ENCODE results near the gene ACOT8. TPM values are rescaled to one million over a fixed set of nuclear protein-coding genes. Genes with fewer than 3 reads are reported as not detected.
"Not testable (repeated sequence)": the region's sequence is repeated elsewhere in the genome, so short reads cannot be mapped to it uniquely, and the experiment has no call there.

ACOT8 gene
- total RNA-seq, 1 donor from 2014 or later: 23.7 TPM

GRCh38 chr20:45853484-45853883 lies 3.7 kb downstream of the ACOT8 start:
- DNase-seq (ENCODE audit: low read depth, low spot score): no peak

- no peak for DNase-seq (ENCODE audit: low read depth, low spot score)
Observed at GRCh38 chr20:45852326-45852725, 4.9 kb downstream of the ACOT8 start.

- DNase-seq (ENCODE audit: low read depth, low spot score): no peak
Observed at GRCh38 chr20:45851501-45851900, 5.7 kb downstream of the ACOT8 start.

GRCh38 chr20:45850926-45851325 lies 6.3 kb downstream of the ACOT8 start:
- DNase-seq (ENCODE audit: low read depth, low spot score): no peak

GRCh38 chr20:45850238-45850637 lies 7.0 kb downstream of the ACOT8 start:
- DNase-seq (ENCODE audit: low read depth, low spot score): no peak

- DNase-seq (ENCODE audit: low read depth, low spot score): no peak
Observed at GRCh38 chr20:45848969-45849582, 8.1 kb downstream of the ACOT8 start.

- DNase-seq (ENCODE audit: low read depth, low spot score): no peak
Observed at GRCh38 chr20:45848421-45848820, 8.8 kb downstream of the ACOT8 start.

GRCh38 chr20:45845452-45845851 lies 11.7 kb downstream of the ACOT8 start:
- DNase-seq (ENCODE audit: low read depth, low spot score): no peak

GRCh38 chr20:45843506-45843905 lies 13.7 kb downstream of the ACOT8 start:
- no peak for DNase-seq (ENCODE audit: low read depth, low spot score)

GRCh38 chr20:45842169-45842812 lies 14.9 kb downstream of the ACOT8 start:
- no peak for DNase-seq (ENCODE audit: low read depth, low spot score)

- no peak for DNase-seq (ENCODE audit: low read depth, low spot score)
Observed at GRCh38 chr20:45841407-45842129, 15.6 kb downstream of the ACOT8 start.

- DNase-seq (ENCODE audit: low read depth, low spot score): no peak
Observed at GRCh38 chr20:45840700-45841198, 16.4 kb downstream of the ACOT8 start.

GRCh38 chr20:45836841-45837240 lies 20.4 kb downstream of the ACOT8 start:
- peak; percentile 40 for DNase-seq (ENCODE audit: low read depth, low spot score)

GRCh38 chr20:45835825-45836224 lies 21.4 kb downstream of the ACOT8 start:
- DNase-seq (ENCODE audit: low read depth, low spot score): no peak

GRCh38 chr20:45835329-45835765 lies 21.8 kb downstream of the ACOT8 start:
- DNase-seq (ENCODE audit: low read depth, low spot score): no peak

GRCh38 chr20:45834797-45835161 lies 22.4 kb downstream of the ACOT8 start:
- no peak for DNase-seq (ENCODE audit: low read depth, low spot score)

- no peak for DNase-seq (ENCODE audit: low read depth, low spot score)
Observed at GRCh38 chr20:45833883-45834796, 23.1 kb downstream of the ACOT8 start.

- peak; percentile 57 for DNase-seq (ENCODE audit: low read depth, low spot score)
Observed at GRCh38 chr20:45833030-45833882, 23.9 kb downstream of the ACOT8 start, which contains the start of gene SNX21. Gene SNX21, plus strand, starts transcription at chr20:45833799. Its CDS starts 121 bp downstream, at chr20:45833920.

- DNase-seq (ENCODE audit: low read depth, low spot score): no peak
Observed at GRCh38 chr20:45832619-45833018, 24.6 kb downstream of the ACOT8 start.

GRCh38 chr20:45829673-45830106 lies 27.5 kb downstream of the ACOT8 start:
- DNase-seq (ENCODE audit: low read depth, low spot score): not testable (repeated sequence)
